SJCRH30 (cell line): ENCODE data around the gene KAT2A. TPM values are rescaled to one million over a fixed set of nuclear protein-coding genes. Genes with fewer than 3 reads are reported as not detected.

Source experiments
- DNase-seq, 2 experiments: peaks; one replicate each; pipeline ENCODE4 v3.0.0-alpha.2; 2015 to 2020
- H3K27ac ChIP-seq: fragments of 250-450 bp; sonication (Bioruptor Pico); 2 replicates; pipeline ENCODE4 v1.5.1; 2020; ENCODE audit warnings: mild to moderate bottlenecking, moderate library complexity
- H3K27me3 ChIP-seq: fragments of 250-450 bp; sonication (Bioruptor Pico); 2 replicates; pipeline ENCODE4 v1.5.1; 2020; ENCODE audit warnings: mild to moderate bottlenecking, moderate library complexity
- H3K36me3 ChIP-seq: fragments of 250-450 bp; sonication (Bioruptor Pico); 2 replicates; pipeline ENCODE4 v1.5.1; 2020; ENCODE audit warnings: mild to moderate bottlenecking, moderate library complexity
- H3K4me1 ChIP-seq: fragments of 250-450 bp; sonication (Bioruptor Pico); 2 replicates; pipeline ENCODE4 v1.5.1; 2020; ENCODE audit warnings: mild to moderate bottlenecking, moderate library complexity
- H3K4me3 ChIP-seq: fragments of 250-450 bp; sonication (Bioruptor Pico); 2 replicates; pipeline ENCODE4 v1.5.1; 2020; ENCODE audit warnings: mild to moderate bottlenecking, moderate library complexity
- H3K9me3 ChIP-seq: fragments of 250-450 bp; sonication (Bioruptor Pico); replicated peaks from 2 replicates; pipeline ENCODE4 v1.5.1; 2020; ENCODE audit warnings: mild to moderate bottlenecking, moderate library complexity
- total RNA-seq: library from RNA; depleted of rRNA; stranded (reverse); fragments of >200 nt; shearing (Covaris generic); gene quantifications from 2 replicates; pipeline ENCODE4 v1.2.3, GENCODE V29; 2014

Gene KAT2A
- total RNA-seq, 1 experiment from 2014 or later: 27.2 TPM

- DNase-seq: peak; percentile 48 to 62
- Histone ChIP-seq H3K9me3 (no peaks in the 10 kb centered on the region), H3K4me1 (peaks cover 16% of the 10 kb centered on the region), H3K27ac (no peak overlapping the region), H3K4me3 (peak overlapping the region; percentile 20; the same call in 1 of the 2 replicates), H3K27me3 (peaks cover 24% of the 10 kb centered on the region), H3K36me3 (no peaks in the 10 kb centered on the region)
These were observed 22.3 kb downstream of the KAT2A start for GRCh38 chr17:42098730-42099399.

GRCh38 chr17:42097691-42098631, 23.2 kb downstream of the KAT2A start, which contains the start of gene ZNF385C:
Gene ZNF385C (minus strand): TSS chr17:42098473. CDS start chr17:42063056, 35,417 bp downstream.
- peak in 1 of 2 experiments; percentile 37 for DNase-seq
- H3K36me3 ChIP-seq: no peaks in the 10 kb centered on the region
- no peaks in the 10 kb centered on the region for H3K9me3 ChIP-seq
- H3K4me3 ChIP-seq: peak within 1 kb of the TSS; percentile 20; the same call in 1 of the 2 replicates
- H3K27ac ChIP-seq: no peak within 1 kb of the TSS
- peaks cover 24% of the 10 kb centered on the region for H3K27me3 ChIP-seq
- peaks cover 16% of the 10 kb centered on the region for H3K4me1 ChIP-seq

- Histone ChIP-seq H3K4me3 (no peak overlapping the region), H3K27me3 (peaks cover 24% of the 10 kb centered on the region), H3K9me3 (no peaks in the 10 kb centered on the region), H3K36me3 (no peaks in the 10 kb centered on the region), H3K27ac (no peak overlapping the region), H3K4me1 (peaks cover 11% of the 10 kb centered on the region)
- no peak for DNase-seq
These were observed 24.6 kb downstream of the KAT2A start for GRCh38 chr17:42096360-42097111.

- no peak for DNase-seq
- H3K4me1 ChIP-seq: peaks cover 11% of the 10 kb centered on the region
- no peak overlapping the region for H3K27ac ChIP-seq
- H3K27me3 ChIP-seq: peaks cover 24% of the 10 kb centered on the region
- no peaks in the 10 kb centered on the region for H3K9me3 ChIP-seq
- H3K36me3 ChIP-seq: no peaks in the 10 kb centered on the region
- no peak overlapping the region for H3K4me3 ChIP-seq
These were observed 26.6 kb downstream of the KAT2A start for GRCh38 chr17:42094375-42095069.

- DNase-seq: no peak
- H3K27me3 ChIP-seq: peaks cover 21% of the 10 kb centered on the region
- H3K4me3 ChIP-seq: no peak overlapping the region
- no peak overlapping the region for H3K27ac ChIP-seq
- peaks cover 2% of the 10 kb centered on the region for H3K4me1 ChIP-seq
- no peaks in the 10 kb centered on the region for H3K9me3 ChIP-seq
- H3K36me3 ChIP-seq: no peaks in the 10 kb centered on the region
These were observed 28.2 kb downstream of the KAT2A start for GRCh38 chr17:42092939-42093338.

- Histone ChIP-seq H3K36me3 (no peaks in the 10 kb centered on the region), H3K27me3 (peaks cover 11% of the 10 kb centered on the region; the same call in 1 of the 2 replicates), H3K27ac (no peak overlapping the region), H3K9me3 (no peaks in the 10 kb centered on the region), H3K4me3 (no peak overlapping the region), H3K4me1 (no peaks in the 10 kb centered on the region; the same call in 1 of the 2 replicates)
- DNase-seq: no peak
These were observed 30.0 kb downstream of the KAT2A start for GRCh38 chr17:42090964-42091790.

GRCh38 chr17:42088736-42089135, 32.4 kb downstream of the KAT2A start:
- H3K27me3 ChIP-seq: peaks cover 3% of the 10 kb centered on the region; the same call in 1 of the 2 replicates

GRCh38 chr17:42087736-42088705, 33.1 kb downstream of the KAT2A start:
- Histone ChIP-seq H3K4me3 (no peak overlapping the region), H3K27me3 (peaks cover 3% of the 10 kb centered on the region; the same call in 1 of the 2 replicates), H3K4me1 (no peaks in the 10 kb centered on the region; the same call in 1 of the 2 replicates), H3K27ac (no peak overlapping the region), H3K36me3 (no peaks in the 10 kb centered on the region), H3K9me3 (no peaks in the 10 kb centered on the region)
- peak; percentile 44 to 55 for DNase-seq

More at GRCh38 chr17:42088736-42089135, 32.4 kb downstream of the KAT2A start:
- H3K9me3 ChIP-seq: no peaks in the 10 kb centered on the region
- no peak overlapping the region for H3K27ac ChIP-seq
- no peaks in the 10 kb centered on the region for H3K36me3 ChIP-seq
- H3K4me3 ChIP-seq: no peak overlapping the region
- no peak for DNase-seq
- H3K4me1 ChIP-seq: no peaks in the 10 kb centered on the region; the same call in 1 of the 2 replicates

GRCh38 chr17:42087042-42087701, 34.0 kb downstream of the KAT2A start:
- no peaks in the 10 kb centered on the region for H3K36me3 ChIP-seq
- no peak overlapping the region for H3K4me3 ChIP-seq
- no peaks in the 10 kb centered on the region for H3K9me3 ChIP-seq
- H3K4me1 ChIP-seq: no peaks in the 10 kb centered on the region; the same call in 1 of the 2 replicates
- H3K27ac ChIP-seq: no peak overlapping the region
- no peak for DNase-seq
- peaks cover 3% of the 10 kb centered on the region; the same call in 1 of the 2 replicates for H3K27me3 ChIP-seq

GRCh38 chr17:42081516-42082129, 39.5 kb downstream of the KAT2A start:
- peaks cover 16% of the 10 kb centered on the region for H3K4me1 ChIP-seq

GRCh38 chr17:42079541-42079940, 41.6 kb downstream of the KAT2A start:
- no peak overlapping the region for H3K27ac ChIP-seq
- H3K36me3 ChIP-seq: no peaks in the 10 kb centered on the region
- no peaks in the 10 kb centered on the region for H3K27me3 ChIP-seq
- H3K4me3 ChIP-seq: no peak overlapping the region
- H3K9me3 ChIP-seq: no peaks in the 10 kb centered on the region
- no peak for DNase-seq
- H3K4me1 ChIP-seq: peaks cover 16% of the 10 kb centered on the region

More at GRCh38 chr17:42081516-42082129, 39.5 kb downstream of the KAT2A start:
- H3K9me3 ChIP-seq: no peaks in the 10 kb centered on the region
- no peak overlapping the region for H3K27ac ChIP-seq
- no peaks in the 10 kb centered on the region for H3K36me3 ChIP-seq
- no peaks in the 10 kb centered on the region for H3K27me3 ChIP-seq
- no peak for DNase-seq
- no peak overlapping the region for H3K4me3 ChIP-seq
